ENCODE measurements around the gene PRR18.

The PRR18 gene

DNA sequence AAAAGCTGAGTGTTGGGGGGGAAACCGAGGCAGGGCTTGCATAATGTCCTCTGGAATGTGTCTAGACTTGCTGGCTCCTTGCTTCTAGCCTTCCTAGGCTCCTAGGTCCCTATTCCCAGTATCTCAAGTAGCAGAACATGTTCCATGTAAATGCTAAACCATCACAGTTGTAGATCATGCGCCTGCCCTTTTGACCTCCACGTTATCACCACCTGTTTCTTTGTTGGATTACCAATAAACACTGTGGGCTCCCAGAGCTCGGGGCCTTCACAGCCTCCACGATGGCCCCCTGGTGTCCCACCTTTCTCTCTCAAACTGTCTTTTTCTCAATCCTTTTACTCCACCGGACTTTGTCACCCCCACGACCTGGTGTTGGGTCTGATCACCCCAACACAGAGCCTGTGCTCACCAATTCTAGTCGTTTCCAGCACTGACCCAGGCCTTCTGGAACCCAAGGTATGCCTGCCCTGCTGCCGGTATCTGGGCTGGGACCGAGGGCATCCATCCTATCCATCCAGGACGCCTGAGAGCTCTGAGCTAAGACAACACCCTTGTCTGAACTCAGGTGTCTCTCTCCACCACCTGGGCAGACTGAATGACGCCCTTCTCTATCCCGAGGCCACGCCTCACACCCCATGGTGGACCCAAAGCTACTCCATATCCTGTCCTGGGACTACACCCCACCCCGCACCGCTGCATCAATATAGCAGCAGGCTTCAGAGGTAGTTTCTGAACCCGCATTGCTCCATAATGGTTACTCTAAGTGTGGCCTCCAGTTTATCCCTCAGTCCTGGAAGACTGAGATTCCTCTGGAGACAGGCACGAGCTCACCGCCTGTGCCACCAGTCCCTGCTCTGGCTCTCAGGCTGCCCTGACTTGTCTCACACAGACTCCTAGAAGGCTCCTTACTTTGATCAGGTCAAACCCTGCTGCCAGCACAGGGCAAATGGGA is 9.3 kb upstream of the PRR18 start:
- Mint-ChIP-seq H3K4me1 (ENCODE audit: low read depth) (no peaks in the 10 kb centered on the region), H3K9me3 (no peaks in the 10 kb centered on the region), H3K27me3 (no peaks in the 10 kb centered on the region), H3K4me3 (no peak overlapping the region), H3K36me3 (ENCODE audit: low read depth) (peaks cover 19% of the 10 kb centered on the region), H3K27ac (no peak overlapping the region)

- Mint-ChIP-seq H3K27me3 (no peaks in the 10 kb centered on the region), H3K4me3 (no peak overlapping the region), H3K9me3 (no peaks in the 10 kb centered on the region), H3K27ac (no peak overlapping the region), H3K4me1 (ENCODE audit: low read depth) (no peaks in the 10 kb centered on the region), H3K36me3 (ENCODE audit: low read depth) (peaks cover 11% of the 10 kb centered on the region)
These were observed 7.2 kb upstream of the PRR18 start for GRCh38 chr6:166315436-166315835.

- Mint-ChIP-seq H3K4me1 (ENCODE audit: low read depth) (no peaks in the 10 kb centered on the region), H3K36me3 (ENCODE audit: low read depth) (peaks cover 5% of the 10 kb centered on the region), H3K9me3 (no peaks in the 10 kb centered on the region), H3K4me3 (no peak overlapping the region), H3K27me3 (peaks cover 4% of the 10 kb centered on the region), H3K27ac (no peak overlapping the region)
These were observed 6.3 kb upstream of the PRR18 start for GRCh38 chr6:166314454-166314853.

GRCh38 chr6:166313255-166314070 is 5.3 kb upstream of the PRR18 start:
- Mint-ChIP-seq H3K36me3 (ENCODE audit: low read depth) (peaks cover 1% of the 10 kb centered on the region), H3K4me3 (no peak overlapping the region), H3K9me3 (no peaks in the 10 kb centered on the region), H3K27me3 (peaks cover 14% of the 10 kb centered on the region), H3K4me1 (ENCODE audit: low read depth) (no peaks in the 10 kb centered on the region), H3K27ac (no peak overlapping the region)

DNA sequence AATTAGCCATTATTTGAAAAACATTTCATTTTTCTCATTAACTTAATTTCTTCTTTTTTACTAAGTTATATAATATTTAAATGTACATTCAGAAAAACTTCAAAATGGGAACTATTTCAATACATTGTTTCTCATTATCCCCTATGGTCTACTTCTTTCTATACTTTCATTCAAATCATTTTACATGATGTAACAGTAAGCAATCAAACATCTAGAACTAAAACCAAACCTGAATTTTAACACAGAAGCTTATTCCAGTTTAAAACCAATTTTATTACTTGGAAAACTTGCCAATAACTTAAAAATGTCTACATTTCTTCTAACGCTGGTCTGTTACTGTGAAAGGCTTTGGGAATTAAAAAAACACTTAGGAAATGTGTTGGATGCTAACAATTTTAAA is 4.6 kb upstream of the PRR18 start:
- no peak overlapping the region for H3K4me3 Mint-ChIP-seq
- H3K4me1 Mint-ChIP-seq (ENCODE audit: low read depth), result no peaks in the 10 kb centered on the region
- H3K9me3 Mint-ChIP-seq, result no peaks in the 10 kb centered on the region
- peaks cover 14% of the 10 kb centered on the region for H3K27me3 Mint-ChIP-seq
- no peak overlapping the region for H3K27ac Mint-ChIP-seq
- no peaks in the 10 kb centered on the region for H3K36me3 Mint-ChIP-seq (ENCODE audit: low read depth)

GRCh38 chr6:166310634-166311033 is 2.4 kb upstream of the PRR18 start:
- Mint-ChIP-seq H3K27me3 (peaks cover 24% of the 10 kb centered on the region), H3K4me1 (ENCODE audit: low read depth) (no peaks in the 10 kb centered on the region), H3K27ac (no peak overlapping the region), H3K36me3 (ENCODE audit: low read depth) (no peaks in the 10 kb centered on the region), H3K4me3 (no peak overlapping the region), H3K9me3 (no peaks in the 10 kb centered on the region)

- Mint-ChIP-seq H3K9me3 (no peaks in the 10 kb centered on the region), H3K27me3 (peaks cover 30% of the 10 kb centered on the region), H3K4me1 (ENCODE audit: low read depth) (no peaks in the 10 kb centered on the region), H3K36me3 (ENCODE audit: low read depth) (no peaks in the 10 kb centered on the region), H3K4me3 (no peak overlapping the region), H3K27ac (no peak overlapping the region)
These were observed 1.8 kb upstream of the PRR18 start for GRCh38 chr6:166309977-166310376.

- Mint-ChIP-seq H3K36me3 (ENCODE audit: low read depth) (no peaks in the 10 kb centered on the region), H3K27ac (no peak overlapping the region), H3K27me3 (peaks cover 36% of the 10 kb centered on the region), H3K4me1 (ENCODE audit: low read depth) (no peaks in the 10 kb centered on the region), H3K4me3 (peak overlapping the region; percentile 45), H3K9me3 (no peaks in the 10 kb centered on the region)
These were observed 787 bp upstream of the PRR18 start for GRCh38 chr6:166308769-166309589.

- H3K27me3 Mint-ChIP-seq, result peaks cover 40% of the 10 kb centered on the region
- H3K4me3 Mint-ChIP-seq, result no peak overlapping the region
- no peak overlapping the region for H3K27ac Mint-ChIP-seq
- H3K9me3 Mint-ChIP-seq, result no peaks in the 10 kb centered on the region
- H3K36me3 Mint-ChIP-seq (ENCODE audit: low read depth), result no peaks in the 10 kb centered on the region
- H3K4me1 Mint-ChIP-seq (ENCODE audit: low read depth), result no peaks in the 10 kb centered on the region
These were observed 835 bp downstream of the PRR18 start for GRCh38 chr6:166307082-166308032.

GRCh38 chr6:166306378-166307081 is 1.7 kb downstream of the PRR18 start:
- H3K27ac Mint-ChIP-seq, result no peak overlapping the region

GRCh38 chr6:166305562-166306117 is 2.6 kb downstream of the PRR18 start:
- Mint-ChIP-seq H3K9me3 (no peaks in the 10 kb centered on the region), H3K27ac (no peak overlapping the region), H3K4me1 (ENCODE audit: low read depth) (no peaks in the 10 kb centered on the region), H3K27me3 (peaks cover 40% of the 10 kb centered on the region), H3K36me3 (ENCODE audit: low read depth) (no peaks in the 10 kb centered on the region), H3K4me3 (no peak overlapping the region)

More at GRCh38 chr6:166306378-166307081, 1.7 kb downstream of the PRR18 start:
- no peaks in the 10 kb centered on the region for H3K9me3 Mint-ChIP-seq
- H3K4me3 Mint-ChIP-seq, result peak overlapping the region; percentile 28
- no peaks in the 10 kb centered on the region for H3K36me3 Mint-ChIP-seq (ENCODE audit: low read depth)
- H3K27me3 Mint-ChIP-seq, result peaks cover 40% of the 10 kb centered on the region
- H3K4me1 Mint-ChIP-seq (ENCODE audit: low read depth), result no peaks in the 10 kb centered on the region

GRCh38 chr6:166304106-166304505 is 4.1 kb downstream of the PRR18 start:
- Mint-ChIP-seq H3K4me1 (ENCODE audit: low read depth) (no peaks in the 10 kb centered on the region), H3K27me3 (peaks cover 37% of the 10 kb centered on the region), H3K36me3 (ENCODE audit: low read depth) (no peaks in the 10 kb centered on the region), H3K27ac (no peak overlapping the region), H3K4me3 (no peak overlapping the region), H3K9me3 (no peaks in the 10 kb centered on the region)

Data from stimulated activated naive CD8-positive, alpha-beta T cell treated with anti-CD3 and anti-CD28 coated beads, Interleukin-15, Interleukin-2, amounts not matched to agents 100 ng/mL and 50 ng/mL, for 24 hours (primary cell).